IPS DF 6.9 (cell line): ENCODE measurements around the gene SLC16A4.
"Not testable (repeated sequence)": the region's sequence is repeated elsewhere in the genome, so short reads cannot be mapped to it uniquely, and the experiment has no call there.

Source experiments
- DNase-seq: peaks from one replicate; pipeline ENCODE4 v3.0.0-alpha.2; 2013; ENCODE audit warnings: low read depth, low spot score
- H3K27ac ChIP-seq: one replicate; pipeline ENCODE4 v1.5.1; 2013; ENCODE audit warnings: low read length, control low read depth
- H3K27me3 ChIP-seq: 2 replicates; pipeline ENCODE4 v1.6.1; 2013; ENCODE audit warnings: mild to moderate bottlenecking, low read length; ENCODE audit not compliant: control insufficient read depth, insufficient read depth
- H3K36me3 ChIP-seq: 2 replicates; pipeline ENCODE4 v1.6.1; 2013; ENCODE audit warnings: low read length; ENCODE audit not compliant: control insufficient read depth, insufficient read depth
- H3K4me1 ChIP-seq: 2 replicates; pipeline ENCODE4 v1.6.1; 2013; ENCODE audit warnings: low read length; ENCODE audit not compliant: control insufficient read depth, insufficient read depth
- H3K4me3 ChIP-seq: 2 replicates; pipeline ENCODE4 v1.5.1; 2013; ENCODE audit warnings: mild to moderate bottlenecking, low read length
- H3K9me3 ChIP-seq: 2 replicates; pipeline ENCODE4 v1.6.1; 2013; ENCODE audit warnings: low read length, inconsistent platforms; ENCODE audit not compliant: control insufficient read depth, insufficient read depth
- WGBS: extraction: QIAGEN DNeasy Blood & Tissue Kit; methylation state at CpG from one replicate; pipeline ENCODE4 v1.1.7; 2013; ENCODE audit warnings: mixed read lengths, missing lambda C conversion rate; ENCODE audit not compliant: insufficient read length, insufficient coverage; 5-methylcytosine and 5-hydroxymethylcytosine counted together

Gene SLC16A4

GRCh38 chr1:110408488-110408887 is 17.7 kb upstream of the SLC16A4 start:
- Histone ChIP-seq H3K36me3 (peaks cover 2% of the 10 kb centered on the region; the same call in 1 of the 2 replicates), H3K27me3 (no peaks in the 10 kb centered on the region), H3K27ac (no peak overlapping the region), H3K4me1 (no peaks in the 10 kb centered on the region), H3K9me3 (no peaks in the 10 kb centered on the region), H3K4me3 (no peak overlapping the region)
- no peak for DNase-seq
- no CpG with 5 or more reads among the region's 8 CpGs for WGBS

- no CpG with 5 or more reads among the region's 76 CpGs for WGBS
- Histone ChIP-seq H3K4me3 (peak within 1 kb of the TSS; percentile 62; the same call in 1 of the 2 replicates), H3K27ac (no peak within 1 kb of the TSS), H3K27me3 (no peaks in the 10 kb centered on the region), H3K9me3 (no peaks in the 10 kb centered on the region), H3K36me3 (peaks cover 6% of the 10 kb centered on the region; the same call in 1 of the 2 replicates), H3K4me1 (no peaks in the 10 kb centered on the region)
- peak; percentile 79 for DNase-seq
These were observed 16.7 kb upstream of the SLC16A4 start, which contains the start of gene LAMTOR5 for GRCh38 chr1:110407260-110408210. LAMTOR5 (minus strand) TSS chr1:110407694; CDS start chr1:110407620, 74 bp downstream.

GRCh38 chr1:110406407-110406806 is 15.6 kb upstream of the SLC16A4 start:
- not testable (repeated sequence) for H3K4me3 ChIP-seq, DNase-seq, H3K4me1 ChIP-seq, H3K27me3 ChIP-seq, H3K27ac ChIP-seq, H3K36me3 ChIP-seq, H3K9me3 ChIP-seq
- no CpG with 5 or more reads among the region's 15 CpGs for WGBS

GRCh38 chr1:110404401-110404800 is 13.6 kb upstream of the SLC16A4 start:
- WGBS: no CpG with 5 or more reads among the region's 4 CpGs
- Histone ChIP-seq H3K4me3 (no peak overlapping the region), H3K9me3 (no peaks in the 10 kb centered on the region), H3K27me3 (no peaks in the 10 kb centered on the region), H3K36me3 (peaks cover 7% of the 10 kb centered on the region; the same call in 1 of the 2 replicates), H3K4me1 (no peaks in the 10 kb centered on the region), H3K27ac (no peak overlapping the region)
- DNase-seq: no peak

- DNase-seq: no peak
- Histone ChIP-seq H3K36me3 (peaks cover 7% of the 10 kb centered on the region; the same call in 1 of the 2 replicates), H3K27ac (no peak overlapping the region), H3K4me3 (no peak overlapping the region), H3K27me3 (no peaks in the 10 kb centered on the region), H3K9me3 (no peaks in the 10 kb centered on the region), H3K4me1 (no peaks in the 10 kb centered on the region)
- no CpG with 5 or more reads among the region's 5 CpGs for WGBS
These were observed 13.0 kb upstream of the SLC16A4 start for GRCh38 chr1:110403805-110404204.

- H3K27me3 ChIP-seq, H3K4me3 ChIP-seq, DNase-seq, H3K9me3 ChIP-seq, H3K36me3 ChIP-seq, H3K4me1 ChIP-seq, H3K27ac ChIP-seq: not testable (repeated sequence)
- no CpG with 5 or more reads among the region's 48 CpGs for WGBS
These were observed 5.6 kb upstream of the SLC16A4 start for GRCh38 chr1:110396259-110396958.

GRCh38 chr1:110394493-110394820 is 3.6 kb upstream of the SLC16A4 start:
- no peak for DNase-seq
- no CpG with 5 or more reads among the region's 3 CpGs for WGBS

GRCh38 chr1:110393691-110394492 is 3.1 kb upstream of the SLC16A4 start:
- DNase-seq: no peak
- peaks cover 4% of the 10 kb centered on the region; the same call in 1 of the 2 replicates for H3K36me3 ChIP-seq
- no peaks in the 10 kb centered on the region for H3K27me3 ChIP-seq
- no CpG with 5 or more reads among the region's 3 CpGs for WGBS
- H3K4me3 ChIP-seq: no peak overlapping the region
- no peak overlapping the region for H3K27ac ChIP-seq
- no peaks in the 10 kb centered on the region for H3K9me3 ChIP-seq
- 0 out of 2 replicates have a peak, but pooled peaks cover 2% of the 10 kb centered on the region for H3K4me1 ChIP-seq

More at GRCh38 chr1:110394493-110394820, 3.6 kb upstream of the SLC16A4 start:
- 0 out of 2 replicates have a peak, but pooled peaks cover 2% of the 10 kb centered on the region for H3K4me1 ChIP-seq
- H3K27ac ChIP-seq: no peak overlapping the region
- H3K4me3 ChIP-seq: no peak overlapping the region
- H3K27me3 ChIP-seq: no peaks in the 10 kb centered on the region
- peaks cover 4% of the 10 kb centered on the region; the same call in 1 of the 2 replicates for H3K36me3 ChIP-seq
- no peaks in the 10 kb centered on the region for H3K9me3 ChIP-seq

GRCh38 chr1:110393286-110393685 is 2.5 kb upstream of the SLC16A4 start:
- Histone ChIP-seq H3K4me3 (no peak overlapping the region), H3K27me3 (no peaks in the 10 kb centered on the region), H3K9me3 (no peaks in the 10 kb centered on the region), H3K36me3 (peaks cover 4% of the 10 kb centered on the region; the same call in 1 of the 2 replicates), H3K4me1 (0 out of 2 replicates have a peak, but pooled peaks cover 2% of the 10 kb centered on the region), H3K27ac (no peak overlapping the region)
- no peak for DNase-seq
- no CpG with 5 or more reads among the region's 2 CpGs for WGBS

GRCh38 chr1:110390096-110390495 is 730 bp downstream of the SLC16A4 start:
- no peak for DNase-seq
- Histone ChIP-seq H3K4me3 (no peak overlapping the region), H3K9me3 (no peaks in the 10 kb centered on the region), H3K27me3 (no peaks in the 10 kb centered on the region), H3K27ac (no peak overlapping the region), H3K4me1 (0 out of 2 replicates have a peak, but pooled peaks cover 2% of the 10 kb centered on the region), H3K36me3 (no peaks in the 10 kb centered on the region)
- WGBS: no CpG with 5 or more reads among the region's 6 CpGs
